ENCODE measurements around the gene FOXP2.
"Not testable (repeated sequence)": the region's sequence is repeated elsewhere in the genome, so short reads cannot be mapped to it uniquely, and the experiment has no call there.

The FOXP2 gene

DNA sequence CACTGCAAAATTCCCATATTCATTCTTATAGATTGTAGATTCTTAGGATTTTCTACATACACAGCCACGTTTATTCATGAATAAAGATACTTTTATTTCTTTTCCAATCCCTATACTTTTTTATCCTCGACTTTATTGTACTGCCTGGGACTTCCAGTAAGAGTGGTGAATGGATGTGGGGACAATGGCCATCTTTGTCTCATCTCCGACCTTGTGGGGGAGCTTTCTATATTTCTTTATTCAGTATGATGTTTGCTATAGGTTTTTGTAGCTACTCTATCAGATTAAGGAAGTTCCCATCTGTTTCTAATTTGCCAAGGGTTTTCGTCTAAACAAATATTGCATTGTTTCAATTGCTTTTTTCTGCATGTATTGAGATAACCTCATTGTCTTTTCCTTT lies 184.3 kb downstream of the FOXP2 start:
- TF ChIP-seq, protein P1, sequence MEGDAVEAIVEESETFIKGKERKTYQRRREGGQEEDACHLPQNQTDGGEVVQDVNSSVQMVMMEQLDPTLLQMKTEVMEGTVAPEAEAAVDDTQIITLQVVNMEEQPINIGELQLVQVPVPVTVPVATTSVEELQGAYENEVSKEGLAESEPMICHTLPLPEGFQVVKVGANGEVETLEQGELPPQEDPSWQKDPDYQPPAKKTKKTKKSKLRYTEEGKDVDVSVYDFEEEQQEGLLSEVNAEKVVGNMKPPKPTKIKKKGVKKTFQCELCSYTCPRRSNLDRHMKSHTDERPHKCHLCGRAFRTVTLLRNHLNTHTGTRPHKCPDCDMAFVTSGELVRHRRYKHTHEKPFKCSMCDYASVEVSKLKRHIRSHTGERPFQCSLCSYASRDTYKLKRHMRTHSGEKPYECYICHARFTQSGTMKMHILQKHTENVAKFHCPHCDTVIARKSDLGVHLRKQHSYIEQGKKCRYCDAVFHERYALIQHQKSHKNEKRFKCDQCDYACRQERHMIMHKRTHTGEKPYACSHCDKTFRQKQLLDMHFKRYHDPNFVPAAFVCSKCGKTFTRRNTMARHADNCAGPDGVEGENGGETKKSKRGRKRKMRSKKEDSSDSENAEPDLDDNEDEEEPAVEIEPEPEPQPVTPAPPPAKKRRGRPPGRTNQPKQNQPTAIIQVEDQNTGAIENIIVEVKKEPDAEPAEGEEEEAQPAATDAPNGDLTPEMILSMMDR (IDR thresholded peaks at IDR 0.05; ENCODE audit: extremely low read depth, missing control alignments), result no peak
- DNase-seq (ENCODE audit: low spot score), result no peak

DNA sequence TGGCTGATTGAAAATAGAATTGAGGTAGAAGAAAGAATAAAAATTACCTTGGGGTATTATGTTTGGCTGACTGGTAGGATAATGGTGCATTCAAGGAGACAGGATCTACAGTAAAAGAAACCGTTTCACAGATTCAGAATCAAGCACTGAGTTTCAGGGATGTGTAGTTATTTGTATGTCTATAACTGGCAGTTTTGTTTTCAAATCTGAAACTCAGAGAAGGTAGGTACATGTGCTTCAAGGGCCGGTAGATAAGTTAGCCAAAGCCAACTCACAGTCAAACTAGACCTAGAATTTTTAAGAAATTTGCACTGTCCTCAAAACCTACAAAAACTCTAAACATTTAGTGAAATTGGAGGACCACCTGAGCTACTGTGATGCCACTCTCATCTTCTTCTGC lies 191.5 kb downstream of the FOXP2 start:
- no peak for DNase-seq (ENCODE audit: low spot score)
- TF ChIP-seq, protein P1 (IDR thresholded peaks at IDR 0.05; ENCODE audit: extremely low read depth, missing control alignments), result no peak

DNA sequence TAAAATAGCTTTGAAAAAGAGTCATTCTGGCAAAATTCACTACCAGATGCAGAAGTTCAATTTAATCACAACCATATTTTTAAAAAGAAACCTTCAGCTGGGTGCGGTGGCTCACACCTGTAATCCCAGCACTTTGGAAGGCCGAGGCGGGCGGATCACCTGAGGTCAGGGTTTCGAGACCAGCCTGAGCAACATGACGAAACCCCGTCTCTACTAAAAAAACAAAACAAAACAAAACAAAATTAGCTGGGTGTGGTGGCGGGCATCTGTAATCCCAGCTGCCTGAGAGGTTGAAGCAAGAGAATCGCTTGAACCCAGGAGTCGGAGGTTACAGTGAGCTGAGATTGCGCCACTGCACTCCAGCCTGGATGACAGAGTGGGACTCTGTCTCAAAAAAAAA lies 194.2 kb downstream of the FOXP2 start:
- not testable (repeated sequence) for DNase-seq (ENCODE audit: low spot score)

DNA sequence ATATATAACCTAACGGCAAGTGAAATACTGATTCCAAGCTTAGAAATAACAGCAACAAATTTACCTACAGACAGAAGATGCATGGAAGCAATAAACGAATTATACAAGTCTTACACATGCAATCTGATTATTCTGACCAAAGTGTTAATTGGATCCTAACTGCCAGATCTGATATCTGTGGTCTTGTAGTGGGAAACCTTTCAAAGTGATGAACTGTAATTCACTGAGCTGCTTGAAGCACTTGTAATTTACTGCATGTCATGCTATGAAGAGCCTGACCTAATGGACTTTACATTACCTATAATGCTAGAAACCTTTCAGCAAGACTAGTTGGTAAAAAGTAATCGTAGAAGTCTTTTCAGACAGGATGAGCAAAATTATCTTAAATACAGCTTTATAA lies 205.6 kb downstream of the FOXP2 start:
- DNase-seq (ENCODE audit: low spot score), result no peak
- TF ChIP-seq, protein P1 (IDR thresholded peaks at IDR 0.05; ENCODE audit: extremely low read depth, missing control alignments), result no peak

DNA sequence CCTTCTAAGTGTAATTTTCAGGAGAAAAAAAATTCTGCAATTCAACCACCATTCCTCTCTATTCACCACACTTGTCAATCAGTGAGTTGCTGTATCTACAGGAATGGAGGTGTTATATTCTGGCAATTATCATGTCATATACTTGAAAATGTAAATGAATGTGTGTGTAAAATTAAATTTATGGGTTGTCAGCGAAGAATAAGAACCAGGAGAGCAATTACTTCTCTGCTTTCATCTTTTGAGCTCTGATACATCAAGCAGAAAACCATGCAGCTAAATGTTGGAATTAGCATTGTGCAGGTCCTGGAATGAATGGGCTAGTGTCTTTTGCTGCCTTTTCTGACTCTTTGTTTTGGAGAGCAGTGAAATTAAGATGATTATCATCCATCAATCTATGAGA lies 207.6 kb downstream of the FOXP2 start:
- no peak for DNase-seq (ENCODE audit: low spot score)
- TF ChIP-seq, protein P1 (IDR thresholded peaks at IDR 0.05; ENCODE audit: extremely low read depth, missing control alignments), result no peak

DNA sequence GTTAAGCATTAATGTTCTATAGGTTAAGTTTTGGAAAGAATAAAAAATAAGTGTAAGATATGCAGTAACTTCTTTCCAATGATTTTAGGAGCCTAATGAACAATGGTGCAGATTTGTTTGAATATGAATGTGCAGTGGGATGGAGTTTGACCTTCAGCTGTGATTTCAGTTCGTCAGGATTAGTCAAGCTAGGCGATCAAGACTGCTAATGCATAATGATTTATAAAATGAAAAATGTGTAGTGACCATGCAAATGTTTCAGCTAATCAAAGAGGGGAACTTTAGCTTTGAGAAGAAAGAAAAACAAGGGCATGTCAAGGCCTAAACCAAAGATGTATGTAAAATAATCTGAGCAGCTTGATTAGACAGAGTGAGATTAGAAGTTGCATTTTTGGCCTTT lies 208.5 kb downstream of the FOXP2 start:
- DNase-seq (ENCODE audit: low spot score), result no peak
- TF ChIP-seq, protein P1 (IDR thresholded peaks at IDR 0.05; ENCODE audit: extremely low read depth, missing control alignments), result no peak

DNA sequence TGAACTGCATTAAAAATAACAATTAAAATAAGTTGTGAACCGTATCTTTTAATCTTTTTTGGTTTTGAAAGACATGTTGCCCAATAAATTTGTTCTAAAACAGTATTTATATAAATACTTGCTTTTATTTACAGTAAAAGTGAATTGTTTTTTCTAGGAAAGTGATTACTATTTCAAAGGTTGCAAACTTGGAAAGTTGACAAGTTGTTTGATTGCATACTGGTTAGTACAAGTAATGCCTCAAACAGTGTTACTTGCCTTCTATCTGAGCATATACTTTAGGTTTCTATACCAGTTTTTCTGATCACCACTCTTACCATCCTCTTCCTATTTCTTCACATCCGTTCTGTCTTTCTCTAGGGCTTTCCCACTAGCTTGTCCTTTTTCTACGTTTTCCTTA lies 212.6 kb downstream of the FOXP2 start:
- DNase-seq (ENCODE audit: low spot score), result no peak

DNA sequence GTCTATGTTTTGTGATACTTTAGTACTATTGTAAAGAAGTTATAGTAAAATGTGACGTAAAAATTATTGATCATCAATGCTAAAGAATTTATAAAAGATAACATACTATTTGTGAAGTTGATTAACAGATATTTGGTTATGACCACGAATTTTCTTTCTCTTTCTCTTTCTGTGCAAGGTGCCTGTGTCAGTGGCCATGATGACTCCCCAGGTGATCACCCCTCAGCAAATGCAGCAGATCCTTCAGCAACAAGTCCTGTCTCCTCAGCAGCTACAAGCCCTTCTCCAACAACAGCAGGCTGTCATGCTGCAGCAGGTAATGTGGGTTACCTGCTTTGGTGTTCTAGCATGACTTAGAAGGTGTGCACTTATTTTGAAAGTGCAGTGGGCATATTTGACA lies 213.7 kb downstream of the FOXP2 start:
- TF ChIP-seq, protein P1 (IDR thresholded peaks at IDR 0.05; ENCODE audit: extremely low read depth, missing control alignments), result no peak
- DNase-seq (ENCODE audit: low spot score), result no peak

More for the DNA sequence above, 212.6 kb downstream of the FOXP2 start:
- TF ChIP-seq, protein P1 (IDR thresholded peaks at IDR 0.05; ENCODE audit: extremely low read depth, missing control alignments), result no peak
